GM10248 (cell line): ENCODE data around the gene CEP135.
"Not testable (repeated sequence)": the region's sequence is repeated elsewhere in the genome, so short reads cannot be mapped to it uniquely, and the experiment has no call there.

Source experiments
- CTCF ChIA-PET: fragments of 300-600 bp; sonication (Branson Sonifier 250); formaldehyde crosslinking; extraction: SDS; loops from one replicate; lab custom pipeline; 2021; ENCODE audit warnings: antibody characterized with exemption; lab: Yijun Ruan, JAX
- POLR2A ChIA-PET: fragments of 350-650 bp; sonication (Branson Sonifier 250); formaldehyde crosslinking; extraction: SDS; loops from one replicate; lab custom pipeline; 2020; ENCODE audit warnings: antibody characterized with exemption; lab: Yijun Ruan, JAX
- DNase-seq: peaks from one replicate; pipeline ENCODE4 v3.0.0; 2012; ENCODE audit errors: extremely low spot score
- TF ChIP-seq, protein P1 (sequence below): IDR thresholded peaks from 2 replicates; pipeline ENCODE4 v1.5.1; 2012; ENCODE audit warnings: mild to moderate bottlenecking, low read depth; ENCODE audit errors: extremely low read depth, missing control alignments, control extremely low read depth

Gene CEP135

DNA sequence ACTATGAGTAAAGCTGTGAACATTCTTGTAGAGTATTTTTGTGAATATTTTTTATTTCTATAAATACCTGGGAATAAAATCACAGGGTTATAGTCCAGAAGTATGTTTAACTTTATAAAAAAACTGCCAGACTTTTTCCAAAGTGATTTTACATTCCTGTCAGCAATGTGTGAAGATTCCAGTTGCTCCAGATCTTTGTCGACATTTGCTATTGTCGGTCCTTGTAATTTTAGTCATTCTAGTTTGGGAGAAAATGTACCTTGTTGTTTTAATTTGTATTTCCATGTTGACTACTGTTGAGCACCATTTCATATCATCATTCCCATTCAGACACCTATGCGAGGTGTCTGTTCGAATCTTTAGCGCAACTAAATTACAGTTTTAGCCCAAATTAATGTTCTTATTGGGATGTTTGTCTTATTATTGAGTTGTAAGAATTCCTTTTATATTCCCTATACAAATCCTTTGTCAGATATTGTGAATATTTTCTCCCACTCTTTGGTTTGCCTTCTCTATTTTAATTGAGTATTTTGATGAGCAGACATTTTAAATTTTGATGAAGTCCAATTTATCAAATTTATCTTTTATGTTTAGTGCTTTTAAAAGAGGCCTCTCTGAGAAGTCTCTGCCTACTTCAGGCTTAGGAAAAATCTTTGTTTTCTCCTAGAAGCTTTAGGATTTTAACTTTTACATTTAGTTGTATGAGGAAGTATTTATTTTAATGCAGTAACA lies 2.6 kb downstream of the CEP135 start:
- POLR2A ChIA-PET = no interaction called here
- TF ChIP-seq, protein P1, sequence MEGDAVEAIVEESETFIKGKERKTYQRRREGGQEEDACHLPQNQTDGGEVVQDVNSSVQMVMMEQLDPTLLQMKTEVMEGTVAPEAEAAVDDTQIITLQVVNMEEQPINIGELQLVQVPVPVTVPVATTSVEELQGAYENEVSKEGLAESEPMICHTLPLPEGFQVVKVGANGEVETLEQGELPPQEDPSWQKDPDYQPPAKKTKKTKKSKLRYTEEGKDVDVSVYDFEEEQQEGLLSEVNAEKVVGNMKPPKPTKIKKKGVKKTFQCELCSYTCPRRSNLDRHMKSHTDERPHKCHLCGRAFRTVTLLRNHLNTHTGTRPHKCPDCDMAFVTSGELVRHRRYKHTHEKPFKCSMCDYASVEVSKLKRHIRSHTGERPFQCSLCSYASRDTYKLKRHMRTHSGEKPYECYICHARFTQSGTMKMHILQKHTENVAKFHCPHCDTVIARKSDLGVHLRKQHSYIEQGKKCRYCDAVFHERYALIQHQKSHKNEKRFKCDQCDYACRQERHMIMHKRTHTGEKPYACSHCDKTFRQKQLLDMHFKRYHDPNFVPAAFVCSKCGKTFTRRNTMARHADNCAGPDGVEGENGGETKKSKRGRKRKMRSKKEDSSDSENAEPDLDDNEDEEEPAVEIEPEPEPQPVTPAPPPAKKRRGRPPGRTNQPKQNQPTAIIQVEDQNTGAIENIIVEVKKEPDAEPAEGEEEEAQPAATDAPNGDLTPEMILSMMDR = no peak
- CTCF ChIA-PET = interaction anchor here (3.2 kb wide), 1 partner anchor 13 kb away, joined by 12 read pairs; no protein-coding TSS in a partner anchor
- DNase-seq = no peak

DNA sequence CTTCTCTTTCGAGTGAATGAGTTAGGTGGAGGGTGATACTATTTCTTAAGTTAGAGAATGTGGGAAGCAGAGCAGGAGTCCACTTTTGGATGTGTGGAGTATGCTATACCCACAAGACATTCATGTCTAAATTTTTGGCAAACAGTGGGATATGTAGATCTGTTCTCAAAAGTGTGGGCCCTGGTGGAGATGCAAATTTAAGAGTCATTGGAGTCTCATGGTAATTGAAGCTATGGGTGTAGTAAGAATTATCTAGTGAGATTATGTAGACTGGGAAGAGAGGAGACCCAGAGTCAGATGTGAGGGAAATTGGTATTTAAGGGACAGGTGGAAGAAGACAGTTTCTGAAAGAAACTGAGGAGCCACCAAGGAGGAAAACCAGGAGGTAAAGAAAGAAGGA lies 7.0 kb downstream of the CEP135 start:
- no peak for DNase-seq
- POLR2A ChIA-PET = no interaction called here
- TF ChIP-seq, protein P1 = no peak
- CTCF ChIA-PET = interaction anchor here (1.0 to 4.8 kb wide), 3 partner anchors 8 to 38 kb away, joined by 3 to 52 read pairs (median 6); partner anchors contain the start of gene CEP135

DNA sequence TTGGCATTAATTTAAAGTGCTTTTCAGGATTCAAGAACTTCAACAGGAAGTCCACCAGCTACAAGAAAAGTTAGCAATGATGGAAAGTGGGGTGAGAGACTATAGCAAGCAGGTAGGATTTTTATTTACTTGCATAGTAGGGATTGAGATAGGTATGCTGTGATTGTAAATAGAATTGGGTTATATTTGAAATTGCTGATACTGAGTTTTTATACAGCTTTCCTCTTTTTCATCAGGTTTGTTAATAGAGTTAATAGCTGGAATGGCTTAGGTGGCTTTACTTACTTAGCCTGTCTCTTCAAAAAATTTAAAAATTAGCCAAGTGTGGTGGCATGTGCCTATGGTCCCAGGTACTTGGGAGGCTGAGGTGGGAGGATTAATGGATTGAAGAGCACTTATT lies 10.9 kb downstream of the CEP135 start:
- POLR2A ChIA-PET = no interaction called here
- CTCF ChIA-PET = interaction anchor here (0.8 to 4.8 kb wide), 2 partner anchors 11 to 19 kb away, joined by 4 to 52 read pairs; partner anchors contain the start of gene CEP135

DNA sequence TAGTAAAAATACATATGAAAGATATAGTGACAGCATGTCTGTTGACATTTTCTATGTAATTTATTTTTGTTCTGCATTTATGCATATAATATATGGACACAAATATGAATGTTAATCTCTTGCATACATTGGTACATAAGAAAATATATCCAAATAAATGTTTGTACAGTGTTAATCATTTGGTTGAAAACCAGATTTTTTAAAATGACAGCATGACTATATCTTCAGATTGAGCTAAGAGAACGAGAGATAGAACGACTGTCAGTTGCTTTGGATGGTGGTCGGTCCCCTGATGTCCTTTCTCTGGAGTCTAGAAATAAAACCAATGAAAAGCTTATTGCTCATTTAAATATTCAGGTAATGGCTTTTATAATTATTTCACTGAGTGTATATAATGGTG lies 15.3 kb downstream of the CEP135 start:
- CTCF ChIA-PET = interaction anchor here (1.3 to 3.5 kb wide), 9 partner anchors 9 to 112 kb away, joined by 3 to 30 read pairs (median 5); partner anchors contain the start of gene CEP135
- no peak for DNase-seq
- POLR2A ChIA-PET = no interaction called here
- TF ChIP-seq, protein P1 = no peak

More for the DNA sequence above, 10.9 kb downstream of the CEP135 start:
- TF ChIP-seq, protein P1 = no peak
- no peak for DNase-seq

DNA sequence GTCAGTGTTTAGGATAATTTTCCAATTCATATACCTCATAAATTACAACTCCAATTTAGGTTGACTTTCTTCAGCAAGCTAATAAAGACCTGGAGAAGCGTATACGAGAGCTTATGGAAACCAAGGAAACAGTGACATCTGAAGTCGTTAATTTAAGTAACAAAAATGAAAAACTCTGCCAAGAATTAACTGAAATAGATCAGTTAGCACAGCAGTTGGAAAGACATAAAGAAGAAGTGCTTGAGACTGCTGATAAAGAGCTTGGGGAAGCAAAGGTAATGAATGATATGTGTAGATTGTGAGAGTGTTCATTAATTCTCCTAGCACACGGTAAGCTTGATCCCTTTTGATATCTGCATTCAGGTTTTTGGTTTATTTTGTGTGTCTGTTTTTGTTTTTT lies 16.8 kb downstream of the CEP135 start:
- POLR2A ChIA-PET = no interaction called here
- CTCF ChIA-PET = interaction anchor here (0.9 to 3.5 kb wide), 8 partner anchors 9 to 59 kb away, joined by 3 to 30 read pairs (median 6); partner anchors contain the start of gene CEP135
- TF ChIP-seq, protein P1 = no peak
- DNase-seq = no peak

DNA sequence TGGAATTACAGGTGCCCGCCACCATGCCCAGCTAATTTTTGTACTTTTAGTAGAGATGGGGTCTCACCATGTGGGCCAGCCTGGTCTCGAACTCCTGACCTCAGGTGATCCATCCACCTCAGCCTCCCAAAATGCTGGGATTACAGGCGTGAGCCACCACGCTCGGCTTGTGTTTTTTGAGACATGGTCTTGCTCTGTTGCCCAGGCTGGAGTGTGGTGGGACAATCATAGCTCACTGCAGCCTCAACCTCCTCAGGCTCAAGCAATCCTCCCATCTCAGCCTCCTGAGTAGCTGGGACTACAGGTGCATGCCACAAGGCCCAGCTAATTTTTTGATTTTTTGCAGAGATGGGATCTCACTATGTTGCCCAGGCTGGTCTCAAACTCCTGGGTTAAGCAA lies 17.6 kb downstream of the CEP135 start:
- CTCF ChIA-PET = interaction anchor here (0.9 to 3.5 kb wide), 4 partner anchors 13 to 59 kb away, joined by 3 to 30 read pairs (median 12); partner anchors contain the start of gene CEP135
- DNase-seq, POLR2A ChIA-PET: not testable (repeated sequence)

DNA sequence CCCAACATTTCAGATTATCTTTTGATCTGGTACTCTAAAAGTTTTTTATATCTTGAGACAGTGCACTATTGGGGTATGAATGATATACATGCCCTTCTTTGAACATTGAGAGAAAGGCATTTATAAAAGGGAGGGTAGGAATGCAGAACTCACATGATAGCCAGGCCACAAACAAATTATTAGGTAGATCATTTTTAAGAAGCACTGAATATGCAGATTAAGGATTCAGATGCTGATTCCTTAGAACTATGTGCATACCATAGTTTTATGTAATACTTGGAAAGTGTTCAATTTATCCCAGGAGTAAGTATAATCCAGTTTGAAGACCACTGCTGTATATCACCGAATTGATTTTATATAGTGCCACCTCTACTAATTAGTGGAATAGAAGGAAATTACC lies 18.6 kb downstream of the CEP135 start:
- POLR2A ChIA-PET = no interaction called here
- CTCF ChIA-PET = no interaction called here
- TF ChIP-seq, protein P1 = no peak
- no peak for DNase-seq
